GM21576 (cell line): ENCODE measurements around the gene ARFGAP3.
"Not testable (repeated sequence)": the region's sequence is repeated elsewhere in the genome, so short reads cannot be mapped to it uniquely, and the experiment has no call there.

ENCODE experiments used
- ATAC-seq: cut with Tn5 transposase; IDR thresholded peaks from one replicate; pipeline ENCODE4 v1.9.1; 2021; ENCODE audit warnings: mild to moderate bottlenecking, moderate library complexity; ENCODE audit not compliant: unreplicated experiment

The ARFGAP3 gene

DNA sequence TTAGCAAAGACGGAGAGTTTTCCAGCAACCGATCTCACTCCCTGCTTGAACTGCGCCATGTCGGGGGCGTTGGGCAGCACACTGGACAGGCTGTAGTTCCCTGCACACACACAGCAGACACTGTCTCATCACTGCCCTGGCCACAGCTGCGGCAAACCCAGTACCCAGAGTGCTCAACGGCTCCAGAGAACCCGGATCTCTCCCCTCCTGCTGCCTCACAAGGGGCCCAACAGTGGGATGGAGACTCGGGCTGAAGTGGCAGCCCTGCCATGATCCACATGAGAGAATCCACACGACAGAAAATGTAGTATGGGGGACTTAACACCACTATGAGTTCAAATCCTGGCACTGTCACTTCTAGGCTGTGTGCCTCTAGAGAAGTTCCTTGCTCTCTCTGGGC is 58.0 kb downstream of the ARFGAP3 start:
- no peak for ATAC-seq

GRCh38 chr22:42797011-42797410 is 60.1 kb downstream of the ARFGAP3 start:
- ATAC-seq: no peak

GRCh38 chr22:42796081-42796480 is 61.0 kb downstream of the ARFGAP3 start:
- no peak for ATAC-seq

- no peak for ATAC-seq
These were observed 62.2 kb downstream of the ARFGAP3 start for GRCh38 chr22:42794551-42795510.

GRCh38 chr22:42793848-42794405 is 63.1 kb downstream of the ARFGAP3 start:
- no peak for ATAC-seq

GRCh38 chr22:42792909-42793847 is 63.9 kb downstream of the ARFGAP3 start:
- ATAC-seq: no peak

GRCh38 chr22:42792453-42792908 is 64.6 kb downstream of the ARFGAP3 start:
- no peak for ATAC-seq

- no peak for ATAC-seq
These were observed 65.2 kb downstream of the ARFGAP3 start for GRCh38 chr22:42791721-42792452.

DNA sequence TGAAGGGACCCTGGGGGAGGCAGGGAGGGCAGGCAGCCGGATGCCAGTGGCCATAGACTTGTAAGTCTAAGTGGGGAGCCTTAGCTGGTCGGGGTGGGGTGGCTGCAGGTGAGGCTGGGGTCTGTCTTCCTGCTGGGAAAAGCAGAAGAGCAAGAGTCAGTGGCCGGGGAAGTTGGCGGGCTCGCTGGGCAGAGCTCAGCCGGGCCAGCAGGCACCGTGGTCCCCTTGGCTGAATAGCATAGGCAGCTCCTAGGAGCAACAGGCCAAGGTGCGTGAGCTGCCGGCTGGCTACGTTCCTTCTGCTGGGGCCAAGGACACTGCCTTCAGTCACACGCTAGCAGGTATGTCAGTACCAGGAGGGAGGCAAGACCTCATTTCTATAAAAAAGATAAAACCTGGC is 68.6 kb downstream of the ARFGAP3 start:
- ATAC-seq: no peak

GRCh38 chr22:42788021-42788420 is 69.1 kb downstream of the ARFGAP3 start:
- ATAC-seq: no peak

DNA sequence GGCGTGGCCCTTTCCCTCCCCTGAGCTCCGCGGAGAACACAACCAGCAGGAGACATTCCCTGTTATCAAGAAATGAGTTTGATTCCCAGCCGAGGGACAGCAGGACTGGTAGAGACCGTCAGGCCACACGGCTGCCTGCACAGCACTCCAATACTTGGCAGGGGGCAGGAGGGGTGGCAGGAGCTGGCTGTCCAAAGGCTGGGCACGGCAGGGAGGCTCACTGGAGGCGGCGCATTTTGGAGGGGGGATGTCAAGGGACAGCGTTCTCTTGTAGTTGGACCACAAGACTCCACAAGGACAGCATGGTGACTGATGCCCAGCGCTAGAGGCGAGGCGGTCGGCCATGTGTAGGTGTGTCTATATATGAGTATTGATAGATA is 69.7 kb downstream of the ARFGAP3 start:
- ATAC-seq: no peak

GRCh38 chr22:42786606-42787356 is 70.3 kb downstream of the ARFGAP3 start:
- ATAC-seq: no peak

GRCh38 chr22:42785706-42786499 is 71.2 kb downstream of the ARFGAP3 start:
- no peak for ATAC-seq

GRCh38 chr22:42782306-42782705 is 74.8 kb downstream of the ARFGAP3 start:
- ATAC-seq: not testable (repeated sequence)

GRCh38 chr22:42780070-42780540 is 77.0 kb downstream of the ARFGAP3 start:
- no peak for ATAC-seq

- ATAC-seq: no peak
These were observed 79.9 kb downstream of the ARFGAP3 start for GRCh38 chr22:42777126-42777525.

GRCh38 chr22:42773167-42773566 is 83.9 kb downstream of the ARFGAP3 start:
- ATAC-seq: no peak

DNA sequence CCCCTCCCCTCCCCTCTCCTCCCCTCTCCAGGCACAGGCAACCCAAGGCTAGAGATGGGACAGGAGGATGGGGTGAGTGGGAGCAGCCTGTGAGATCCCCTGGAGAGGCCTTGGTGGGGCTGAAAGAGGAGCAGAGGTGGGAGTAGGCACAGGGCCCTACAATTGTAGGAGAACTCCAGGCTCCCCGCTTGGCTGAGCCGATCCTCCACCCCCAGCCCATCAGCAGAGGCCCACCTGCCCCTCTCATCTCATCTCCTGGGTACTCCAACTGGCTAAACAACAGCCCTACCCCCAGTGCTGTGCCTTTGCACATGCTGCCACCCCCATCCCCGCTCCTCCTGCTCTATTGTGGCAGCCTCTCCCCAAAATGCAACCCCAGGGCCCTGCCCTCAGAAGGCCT is 84.4 kb downstream of the ARFGAP3 start:
- no peak for ATAC-seq
